NCI-H1417 treated with DMSO at 0.1 percent for 48 hours (cell line): ENCODE results near the gene NUP210.
"Not testable (repeated sequence)": the region's sequence is repeated elsewhere in the genome, so short reads cannot be mapped to it uniquely, and the experiment has no call there.

ENCODE experiments used
- DNase-seq: peaks from one replicate; lab custom pipeline; 2025; lab: John Stamatoyannopoulos, UW

Gene NUP210

GRCh38 chr3:13429631-13430291, 9.6 kb upstream of the NUP210 start:
- no peak for DNase-seq

- not testable (repeated sequence) for DNase-seq
Measured at GRCh38 chr3:13428678-13429077, 8.6 kb upstream of the NUP210 start.

GRCh38 chr3:13427662-13428603, 7.8 kb upstream of the NUP210 start:
- DNase-seq = no peak

GRCh38 chr3:13426591-13426990, 6.5 kb upstream of the NUP210 start:
- no peak for DNase-seq

GRCh38 chr3:13425689-13426088, 5.6 kb upstream of the NUP210 start:
- DNase-seq = no peak

DNA sequence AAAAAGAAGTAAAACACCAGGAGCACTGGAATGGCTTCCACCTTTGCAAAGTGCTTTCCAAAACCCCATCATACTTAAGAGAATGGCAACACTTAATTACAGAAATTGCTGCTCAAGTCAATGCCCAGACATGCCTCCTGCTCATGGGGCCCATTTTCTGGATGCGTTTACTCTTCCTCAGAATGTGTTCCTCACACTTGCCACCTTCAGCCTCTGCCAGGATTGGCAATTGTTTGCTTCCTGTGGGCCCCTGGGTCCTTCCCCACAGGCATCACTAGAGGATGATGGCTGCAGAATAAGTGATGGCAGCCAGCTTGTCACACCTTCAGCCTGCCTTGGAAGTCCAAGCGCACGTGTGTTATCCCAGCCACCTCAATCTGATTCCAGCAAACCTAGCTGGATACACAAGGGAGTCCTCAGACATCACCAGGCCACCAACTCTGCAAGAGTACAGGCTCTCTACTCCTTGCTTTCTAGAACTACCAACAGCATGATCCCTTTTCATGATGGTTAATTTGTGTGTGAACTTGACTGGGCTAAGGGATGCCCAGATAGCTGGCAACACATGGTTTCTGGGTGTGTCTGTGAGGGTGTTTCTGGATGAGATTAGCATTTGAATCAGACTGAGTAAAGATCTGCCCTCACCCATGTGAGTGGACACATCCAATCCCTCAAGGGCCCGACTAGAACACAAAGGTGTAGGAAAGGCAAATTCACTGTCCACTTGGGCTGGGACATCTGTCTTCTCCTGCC, 4.9 kb upstream of the NUP210 start:
- DNase-seq = no peak

DNA sequence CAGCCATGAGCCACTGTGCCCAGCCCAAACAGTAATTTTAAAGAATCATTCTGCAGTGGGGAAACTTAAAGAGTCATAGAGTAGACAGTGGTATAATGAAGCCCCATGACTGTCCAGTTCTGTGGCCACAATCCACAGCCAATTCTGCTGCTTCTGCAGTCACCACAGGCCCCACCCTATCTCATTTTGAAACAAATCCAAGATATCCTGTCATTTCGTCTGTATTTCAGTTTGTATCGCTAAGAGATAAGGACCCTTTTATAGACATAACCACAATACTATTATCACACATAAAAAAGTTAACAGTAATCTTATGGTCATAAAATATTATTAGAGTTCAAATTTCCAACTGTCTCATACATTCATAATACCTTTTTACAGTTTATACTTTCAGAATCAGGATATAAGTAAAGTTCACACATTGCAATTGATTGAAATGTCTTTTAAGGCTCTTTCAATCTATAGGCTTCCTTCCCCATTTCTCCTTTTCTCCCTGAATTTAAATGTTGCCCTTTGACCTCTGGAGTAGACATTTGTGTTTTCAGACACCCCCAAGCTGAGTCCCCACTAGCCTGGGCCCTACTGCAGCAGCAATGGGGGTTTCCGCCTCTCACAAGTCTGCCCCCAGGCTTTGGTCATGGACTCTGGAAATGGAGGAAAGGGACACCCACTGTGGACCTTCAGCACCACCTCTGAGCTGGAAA, 4.2 kb upstream of the NUP210 start:
- DNase-seq = no peak

GRCh38 chr3:13420831-13421765, 976 bp upstream of the NUP210 start:
- no peak for DNase-seq

GRCh38 chr3:13419505-13420044, 547 bp downstream of the NUP210 start:
- DNase-seq = no peak

DNA sequence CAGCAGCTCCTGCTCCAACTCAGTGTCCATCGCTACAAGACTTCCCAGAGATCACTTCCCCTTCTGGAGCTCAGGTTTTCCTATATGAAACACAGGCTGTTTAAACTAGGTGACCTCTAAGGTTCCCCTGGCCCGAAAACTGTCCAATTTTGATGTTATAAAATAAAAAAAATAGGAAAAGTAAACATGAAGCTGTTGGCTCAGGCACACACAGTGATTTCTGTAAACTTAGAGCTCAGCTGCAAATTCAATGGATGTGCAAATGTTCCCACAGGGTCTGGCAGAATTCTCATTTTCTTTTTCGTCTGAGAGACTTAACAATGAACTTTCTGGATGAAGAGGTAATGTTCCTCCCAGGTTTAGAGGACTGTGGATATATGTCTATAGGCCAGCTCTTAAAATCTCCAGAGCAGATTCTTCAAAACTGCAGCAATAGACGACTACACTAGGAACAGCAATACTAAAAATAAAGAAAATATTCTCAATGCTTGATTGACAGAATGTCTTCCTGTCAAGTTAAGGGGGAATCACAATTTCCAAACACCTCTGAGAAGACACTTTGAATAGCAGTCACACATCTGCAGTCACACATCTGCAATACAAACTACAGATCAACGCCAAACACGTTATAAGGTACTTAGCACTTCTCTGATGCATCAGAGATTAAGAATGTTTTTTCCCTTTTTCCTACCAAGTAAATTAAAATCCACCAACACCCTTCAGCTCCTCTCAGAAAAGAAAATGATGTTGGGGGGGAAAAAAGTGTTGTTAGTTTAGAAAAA, 2.8 kb downstream of the NUP210 start:
- no peak for DNase-seq

DNA sequence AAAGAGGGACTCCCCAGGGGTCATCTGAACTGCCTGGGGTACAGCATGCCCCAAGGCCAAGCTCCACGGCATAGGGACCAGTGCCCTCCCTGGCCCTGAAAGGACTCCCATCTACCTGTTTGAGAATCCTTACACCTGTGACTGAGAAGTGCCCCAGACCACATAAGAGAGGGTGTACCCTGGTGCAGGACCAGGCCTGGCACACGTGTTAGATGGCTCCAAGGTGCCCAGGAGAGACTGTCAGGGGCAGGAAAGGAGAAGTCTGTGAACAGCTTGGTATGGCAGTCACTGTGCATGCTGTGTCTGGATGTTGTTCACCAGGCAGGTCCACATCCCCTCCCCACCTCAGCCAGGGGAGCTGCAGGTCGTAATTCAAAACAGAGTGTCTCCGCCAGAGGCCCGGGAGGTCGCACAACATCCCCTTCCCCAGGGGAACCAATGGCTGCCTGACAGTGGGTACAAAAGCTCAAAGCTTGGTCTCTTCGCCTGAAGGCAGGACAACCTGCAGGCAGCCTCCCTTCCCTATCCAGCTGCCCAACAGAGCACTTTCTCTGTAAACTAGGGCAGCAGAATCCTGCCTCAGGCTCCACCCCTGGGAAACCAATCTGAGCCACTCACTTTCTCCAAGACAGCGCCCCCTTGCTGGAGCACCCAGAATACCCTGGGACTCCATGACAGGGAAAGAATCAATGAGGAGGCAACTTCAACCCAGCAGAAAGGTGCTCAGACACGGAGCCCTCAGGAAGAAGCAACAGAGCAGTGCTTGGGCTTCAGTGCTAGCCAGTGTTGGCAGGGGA, 3.9 kb downstream of the NUP210 start:
- DNase-seq = no peak

DNA sequence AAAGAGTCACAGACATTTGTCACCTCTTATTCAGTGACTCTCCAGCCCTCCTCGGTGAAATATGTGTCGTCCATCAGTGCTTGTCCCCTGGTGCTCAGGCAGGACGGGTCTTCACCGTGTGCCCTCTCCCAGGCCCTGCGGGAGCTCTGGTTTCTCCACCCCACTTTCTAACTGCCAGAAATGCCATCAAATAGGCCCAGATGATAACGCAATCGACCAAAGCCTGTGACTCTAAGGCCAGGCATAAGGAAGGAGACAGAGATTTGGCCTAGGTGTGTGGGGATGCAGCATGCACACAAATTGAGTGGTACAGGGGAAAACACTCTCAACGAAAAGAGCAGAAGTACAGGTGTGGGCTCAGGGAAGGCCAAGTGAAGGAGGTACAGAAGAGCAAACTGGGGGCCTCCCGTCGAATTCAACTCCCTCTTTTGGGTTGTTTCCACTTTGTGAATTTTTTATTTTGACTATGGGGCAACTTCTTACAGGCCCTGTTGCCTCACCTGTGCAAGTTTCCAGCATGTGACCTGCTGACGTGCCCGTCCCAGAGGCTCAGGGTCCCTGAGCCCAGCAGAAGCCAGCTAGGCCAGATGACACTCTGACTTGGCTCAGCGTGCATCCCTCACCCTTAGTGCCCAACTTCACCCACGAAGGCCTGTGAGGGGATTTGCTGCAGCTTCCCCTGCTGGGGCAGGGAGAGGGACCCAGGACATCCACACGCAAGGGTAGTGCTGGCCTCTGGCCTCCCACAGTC, 4.7 kb downstream of the NUP210 start:
- no peak for DNase-seq

- DNase-seq = no peak
Measured at GRCh38 chr3:13414040-13414729, 5.9 kb downstream of the NUP210 start.

GRCh38 chr3:13411186-13411860, 8.8 kb downstream of the NUP210 start:
- DNase-seq = no peak

DNA sequence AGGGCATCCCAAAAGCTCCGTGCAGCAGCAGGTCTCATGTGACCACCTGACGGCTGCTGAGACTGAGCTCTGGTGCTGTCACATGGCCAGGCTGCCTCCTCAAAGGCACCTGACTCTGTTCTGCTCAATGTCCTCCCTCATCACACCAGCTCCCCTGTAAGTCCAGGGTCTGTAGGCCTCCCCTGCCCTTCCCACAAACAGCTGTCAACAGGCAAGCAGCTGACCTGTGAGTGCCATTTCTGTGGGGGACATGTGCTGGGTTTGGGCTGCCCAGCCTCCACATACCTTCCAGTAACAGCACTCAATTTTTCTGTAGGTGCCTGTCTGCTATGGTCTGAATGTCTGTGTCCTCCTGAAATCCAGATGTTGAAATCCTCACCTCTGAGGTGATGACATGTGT, 11.2 kb downstream of the NUP210 start:
- no peak for DNase-seq

DNA sequence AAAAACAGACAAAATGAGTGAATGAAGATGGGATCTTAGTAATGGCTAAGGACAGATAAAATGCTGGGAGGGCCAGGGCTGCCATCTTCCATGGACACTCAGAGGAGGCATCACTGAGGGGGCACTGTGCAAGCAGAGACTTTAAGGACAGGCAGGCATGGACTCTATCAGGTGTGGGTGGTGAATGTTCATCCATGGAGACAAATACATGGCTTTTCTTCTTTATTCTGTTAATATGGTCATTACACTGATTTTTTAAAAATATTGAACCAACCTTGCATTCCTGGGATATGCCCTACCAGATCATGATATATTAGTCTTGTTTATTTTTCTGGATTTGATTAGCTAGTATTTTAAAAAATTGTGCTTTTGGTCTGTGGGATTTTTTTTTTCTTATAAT, 12.2 kb downstream of the NUP210 start:
- no peak for DNase-seq

GRCh38 chr3:13407475-13407874, 12.6 kb downstream of the NUP210 start:
- DNase-seq = no peak
